ENCODE results near the gene PCDHGB4. TPM values are rescaled to one million over a fixed set of nuclear protein-coding genes. Genes with fewer than 3 reads are reported as not detected.

Gene PCDHGB4
- total and polyA plus RNA-seq, 2 of the 8 experiments (the other 6 are each of a cell fraction or from before 2014, with no cell fraction given), result 8.0 to 9.1 TPM

DNA sequence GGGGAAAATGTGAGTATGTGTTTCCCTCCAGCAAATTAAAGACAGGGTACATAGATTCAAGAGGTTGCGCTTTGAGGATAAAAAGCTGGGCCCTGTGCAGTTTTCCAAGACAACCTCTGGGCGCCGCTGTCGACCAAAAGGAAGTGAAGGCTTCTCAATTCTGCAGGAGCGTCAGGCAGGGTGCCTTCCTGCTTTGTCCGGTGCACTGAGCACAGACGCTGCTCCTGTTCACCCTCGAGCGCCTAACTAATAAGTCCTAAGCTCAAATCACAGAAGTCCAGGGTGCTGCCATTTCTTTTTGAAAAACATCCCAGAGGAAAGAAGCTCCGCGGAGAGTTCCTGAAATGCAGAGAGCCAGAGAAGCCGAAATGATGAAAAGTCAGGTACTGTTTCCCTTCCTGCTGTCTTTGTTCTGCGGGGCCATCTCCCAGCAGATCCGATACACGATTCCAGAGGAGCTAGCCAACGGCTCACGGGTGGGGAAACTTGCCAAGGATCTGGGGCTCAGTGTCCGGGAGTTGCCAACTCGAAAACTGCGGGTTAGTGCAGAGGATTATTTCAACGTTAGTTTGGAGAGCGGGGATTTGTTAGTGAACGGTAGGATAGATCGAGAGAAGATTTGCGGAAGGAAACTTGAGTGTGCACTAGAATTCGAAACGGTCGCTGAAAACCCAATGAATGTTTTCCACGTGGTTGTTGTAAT, 37.4 kb upstream of the PCDHGB4 start, which contains the start of gene PCDHGB1 (continued):
- TF ChIP-seq SAP30 (IDR thresholded peaks at IDR 0.05; ENCODE audit: insufficient read depth, insufficient replicate concordance, low read length), result no peak
- TF ChIP-seq CBX8 (IDR thresholded peaks at IDR 0.05; ENCODE audit: borderline replicate concordance, low read depth, low read length), result no peak
- TF ChIP-seq CHD1 (IDR thresholded peaks at IDR 0.05; ENCODE audit: low read depth, low read length), result no peak
- TF ChIP-seq PHF8 (conservative IDR thresholded peaks at IDR 0.05; ENCODE audit: low read depth, low read length), result 0 out of 2 replicates have a peak, but pooled peaks have one; percentile 30
- TF ChIP-seq, protein P1, sequence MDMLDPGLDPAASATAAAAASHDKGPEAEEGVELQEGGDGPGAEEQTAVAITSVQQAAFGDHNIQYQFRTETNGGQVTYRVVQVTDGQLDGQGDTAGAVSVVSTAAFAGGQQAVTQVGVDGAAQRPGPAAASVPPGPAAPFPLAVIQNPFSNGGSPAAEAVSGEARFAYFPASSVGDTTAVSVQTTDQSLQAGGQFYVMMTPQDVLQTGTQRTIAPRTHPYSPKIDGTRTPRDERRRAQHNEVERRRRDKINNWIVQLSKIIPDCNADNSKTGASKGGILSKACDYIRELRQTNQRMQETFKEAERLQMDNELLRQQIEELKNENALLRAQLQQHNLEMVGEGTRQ (IDR thresholded peaks at IDR 0.05; ENCODE audit: low read length), result no peak
- no peak for TF ChIP-seq CHD2 (IDR thresholded peaks at IDR 0.05; ENCODE audit: low read length)
- TF ChIP-seq RXRA (IDR thresholded peaks at IDR 0.05; ENCODE audit: insufficient read depth, low read depth, low read length), result no peak
- peak; percentile 30 for TF ChIP-seq ASH2L (IDR thresholded peaks at IDR 0.05; ENCODE audit: low read length)
- TF ChIP-seq CREB1 (IDR thresholded peaks at IDR 0.05), result no peak
- TF ChIP-seq, protein P2, sequence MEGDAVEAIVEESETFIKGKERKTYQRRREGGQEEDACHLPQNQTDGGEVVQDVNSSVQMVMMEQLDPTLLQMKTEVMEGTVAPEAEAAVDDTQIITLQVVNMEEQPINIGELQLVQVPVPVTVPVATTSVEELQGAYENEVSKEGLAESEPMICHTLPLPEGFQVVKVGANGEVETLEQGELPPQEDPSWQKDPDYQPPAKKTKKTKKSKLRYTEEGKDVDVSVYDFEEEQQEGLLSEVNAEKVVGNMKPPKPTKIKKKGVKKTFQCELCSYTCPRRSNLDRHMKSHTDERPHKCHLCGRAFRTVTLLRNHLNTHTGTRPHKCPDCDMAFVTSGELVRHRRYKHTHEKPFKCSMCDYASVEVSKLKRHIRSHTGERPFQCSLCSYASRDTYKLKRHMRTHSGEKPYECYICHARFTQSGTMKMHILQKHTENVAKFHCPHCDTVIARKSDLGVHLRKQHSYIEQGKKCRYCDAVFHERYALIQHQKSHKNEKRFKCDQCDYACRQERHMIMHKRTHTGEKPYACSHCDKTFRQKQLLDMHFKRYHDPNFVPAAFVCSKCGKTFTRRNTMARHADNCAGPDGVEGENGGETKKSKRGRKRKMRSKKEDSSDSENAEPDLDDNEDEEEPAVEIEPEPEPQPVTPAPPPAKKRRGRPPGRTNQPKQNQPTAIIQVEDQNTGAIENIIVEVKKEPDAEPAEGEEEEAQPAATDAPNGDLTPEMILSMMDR (IDR thresholded peaks at IDR 0.05; ENCODE audit: control extremely low read depth in 1 of 3, insufficient read depth in 1 of 3, low read depth in 1 of 3, low read length in 3 of 3), result peak; percentile 69 to 86 (median 75)
- TF ChIP-seq NANOG (IDR thresholded peaks at IDR 0.05; ENCODE audit: insufficient read depth, low read depth, low read length, poor library complexity, severe bottlenecking), result no peak
- peak; percentile 40 for TF ChIP-seq TAF7 (optimal IDR thresholded peaks at IDR 0.05; ENCODE audit: borderline replicate concordance, low read depth, low read length)
- TF ChIP-seq RAD21 (IDR thresholded peaks at IDR 0.05 in 1 of 2, conservative IDR thresholded peaks at IDR 0.05 in 1 of 2; ENCODE audit: low read depth in 2 of 2, low read length in 2 of 2), result peak; percentile 74 to 81
- TF ChIP-seq, protein P3, sequence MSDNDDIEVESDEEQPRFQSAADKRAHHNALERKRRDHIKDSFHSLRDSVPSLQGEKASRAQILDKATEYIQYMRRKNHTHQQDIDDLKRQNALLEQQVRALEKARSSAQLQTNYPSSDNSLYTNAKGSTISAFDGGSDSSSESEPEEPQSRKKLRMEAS (IDR thresholded peaks at IDR 0.05), result peak; percentile 21; the same call in 1 of the 2 replicates
- TF ChIP-seq KDM1A (IDR thresholded peaks at IDR 0.05; ENCODE audit: borderline replicate concordance, low read length), result no peak
- peak; percentile 55; the same call in 1 of the 2 replicates for TF ChIP-seq POLR2AphosphoS5 (IDR thresholded peaks at IDR 0.05; ENCODE audit: low read depth, low read length)
- TF ChIP-seq, protein P4, sequence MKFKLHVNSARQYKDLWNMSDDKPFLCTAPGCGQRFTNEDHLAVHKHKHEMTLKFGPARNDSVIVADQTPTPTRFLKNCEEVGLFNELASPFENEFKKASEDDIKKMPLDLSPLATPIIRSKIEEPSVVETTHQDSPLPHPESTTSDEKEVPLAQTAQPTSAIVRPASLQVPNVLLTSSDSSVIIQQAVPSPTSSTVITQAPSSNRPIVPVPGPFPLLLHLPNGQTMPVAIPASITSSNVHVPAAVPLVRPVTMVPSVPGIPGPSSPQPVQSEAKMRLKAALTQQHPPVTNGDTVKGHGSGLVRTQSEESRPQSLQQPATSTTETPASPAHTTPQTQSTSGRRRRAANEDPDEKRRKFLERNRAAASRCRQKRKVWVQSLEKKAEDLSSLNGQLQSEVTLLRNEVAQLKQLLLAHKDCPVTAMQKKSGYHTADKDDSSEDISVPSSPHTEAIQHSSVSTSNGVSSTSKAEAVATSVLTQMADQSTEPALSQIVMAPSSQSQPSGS (IDR thresholded peaks at IDR 0.05; ENCODE audit: low read length), result no peak
- no peak for TF ChIP-seq KDM5A (IDR thresholded peaks at IDR 0.05; ENCODE audit: low read length)

Data from H1 (cell line).